Measurements from ENCODE around the gene DNAH10. TPM values are rescaled to one million over a fixed set of nuclear protein-coding genes. Genes with fewer than 3 reads are reported as not detected.

DNAH10 gene
- total and polyA plus RNA-seq, 2 of the 4 experiments (the other 2 are of a cell fraction), result 0.18 to 0.22 TPM

GRCh38 chr12:123903301-123904065 lies 141.4 kb downstream of the DNAH10 start:
- H3K9ac ChIP-seq (ENCODE audit: low read depth, low read length), result no peak overlapping the region
- ATAC-seq (ENCODE audit: low read depth), result no peak
- no peak overlapping the region for H4K91ac ChIP-seq (ENCODE audit: insufficient read depth, low read depth, low read length)
- H3K18ac ChIP-seq (ENCODE audit: low read depth, low read length), result no peak overlapping the region
- no peaks in the 10 kb centered on the region for H3K9me3 ChIP-seq (ENCODE audit: control insufficient read depth, insufficient read depth, low read length)
- no peaks in the 10 kb centered on the region; the same call in 1 of the 2 replicates for H3K9me1 ChIP-seq (ENCODE audit: insufficient read depth, low read length)
- H3K14ac ChIP-seq (replicated peaks; ENCODE audit: low read depth, low read length), result no peak overlapping the region
- no peak overlapping the region; the same call in 1 of the 2 replicates for H3K4ac ChIP-seq (ENCODE audit: low read depth, low read length)
- DNase-seq, result no peak
- ChIA-PET CTCF (interaction anchor here (1.3 kb wide), 1 partner anchor 80 kb away, joined by 4 read pairs; no protein-coding TSS in a partner anchor), POLR2A (ENCODE audit: unreplicated experiment) (no interaction called here)
- 69% methylated on average over 6 of the region's 22 CpGs; no CpG with 5 or more reads in 1 of the 2 experiments for WGBS, 2 experiments (ENCODE audit: extremely low coverage in 2 of 2, insufficient read length in 1 of 2)
- H3K27me3 ChIP-seq (ENCODE audit: control insufficient read depth, insufficient read depth, low read length), result no peaks in the 10 kb centered on the region; the same call in 1 of the 2 replicates
- H2BK5ac ChIP-seq (ENCODE audit: low read depth, low read length, poor library complexity, severe bottlenecking), result no peak overlapping the region
- H2BK120ac ChIP-seq (ENCODE audit: low read depth, low read length), result no peak overlapping the region
- H3K4me2 ChIP-seq (ENCODE audit: low read depth, low read length), result no peak overlapping the region
- no TSS peak for BruUV-seq (replicated peaks)
- in situ Hi-C loops (cut with MboI; ENCODE audit: low sequenced_read_pairs) (loop anchor here (5.0 kb wide), 1 partner anchor 74 kb away; no protein-coding TSS in a partner anchor), dilution Hi-C loops (cut with HindIII; ENCODE audit: low sequenced_read_pairs, unreplicated experiment) (no loop called here), intact Hi-C loops (cut with micrococcal nuclease) (loop anchor here (2.0 kb wide), 1 partner anchor 67 kb away; no protein-coding TSS in a partner anchor)
- H4K8ac ChIP-seq (ENCODE audit: low read depth in 2 of 2, low read length in 2 of 2), result no peak overlapping the region
- H2AFZ ChIP-seq (replicated peaks; ENCODE audit: low read length, poor library complexity), result no peak overlapping the region
- no peak overlapping the region for H2BK15ac ChIP-seq (ENCODE audit: low read depth, low read length)
- TF ChIP-seq MXI1 (IDR thresholded peaks at IDR 0.05; ENCODE audit: borderline replicate concordance, low read depth, low read length) (no peak), CEBPB (IDR thresholded peaks at IDR 0.05; ENCODE audit: low read depth, low read length) (no peak), CHD1 (IDR thresholded peaks at IDR 0.05; ENCODE audit: low read depth, low read length) (no peak), NFE2L2 (IDR thresholded peaks at IDR 0.05; ENCODE audit: low read depth, low read length) (no peak), CTCF (conservative IDR thresholded peaks at IDR 0.05; ENCODE audit: low read depth, low read length) (no peak), RFX5 (IDR thresholded peaks at IDR 0.05; ENCODE audit: low read depth, low read length) (no peak), RCOR1 (IDR thresholded peaks at IDR 0.05; ENCODE audit: insufficient replicate concordance, low read length) (no peak), MAZ (IDR thresholded peaks at IDR 0.05; ENCODE audit: borderline replicate concordance, low read depth, low read length) (no peak)
- TF ChIP-seq, protein P1, sequence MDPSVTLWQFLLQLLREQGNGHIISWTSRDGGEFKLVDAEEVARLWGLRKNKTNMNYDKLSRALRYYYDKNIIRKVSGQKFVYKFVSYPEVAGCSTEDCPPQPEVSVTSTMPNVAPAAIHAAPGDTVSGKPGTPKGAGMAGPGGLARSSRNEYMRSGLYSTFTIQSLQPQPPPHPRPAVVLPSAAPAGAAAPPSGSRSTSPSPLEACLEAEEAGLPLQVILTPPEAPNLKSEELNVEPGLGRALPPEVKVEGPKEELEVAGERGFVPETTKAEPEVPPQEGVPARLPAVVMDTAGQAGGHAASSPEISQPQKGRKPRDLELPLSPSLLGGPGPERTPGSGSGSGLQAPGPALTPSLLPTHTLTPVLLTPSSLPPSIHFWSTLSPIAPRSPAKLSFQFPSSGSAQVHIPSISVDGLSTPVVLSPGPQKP (IDR thresholded peaks at IDR 0.05; ENCODE audit: borderline replicate concordance, low read depth, low read length), result no peak
- TF ChIP-seq, protein P2, sequence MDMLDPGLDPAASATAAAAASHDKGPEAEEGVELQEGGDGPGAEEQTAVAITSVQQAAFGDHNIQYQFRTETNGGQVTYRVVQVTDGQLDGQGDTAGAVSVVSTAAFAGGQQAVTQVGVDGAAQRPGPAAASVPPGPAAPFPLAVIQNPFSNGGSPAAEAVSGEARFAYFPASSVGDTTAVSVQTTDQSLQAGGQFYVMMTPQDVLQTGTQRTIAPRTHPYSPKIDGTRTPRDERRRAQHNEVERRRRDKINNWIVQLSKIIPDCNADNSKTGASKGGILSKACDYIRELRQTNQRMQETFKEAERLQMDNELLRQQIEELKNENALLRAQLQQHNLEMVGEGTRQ (IDR thresholded peaks at IDR 0.05; ENCODE audit: low read depth, low read length), result no peak
- H2AK5ac ChIP-seq (ENCODE audit: low read depth, low read length), result no peak overlapping the region
- H3K36me3 ChIP-seq (ENCODE audit: control insufficient read depth, insufficient read depth, low read length), result no peaks in the 10 kb centered on the region
- H3K27ac ChIP-seq (ENCODE audit: insufficient read depth, low read length), result no peak overlapping the region
- H2AK9ac ChIP-seq (replicated peaks; ENCODE audit: low read depth, low read length, poor library complexity), result no peak overlapping the region
- no peaks in the 10 kb centered on the region for H4K20me1 ChIP-seq (ENCODE audit: insufficient read depth, low read length)
- no peak overlapping the region for H4K5ac ChIP-seq (ENCODE audit: low read depth, low read length)
- no peak overlapping the region for H3K56ac ChIP-seq (ENCODE audit: extremely low read depth, insufficient read depth, low read length)
- no peak overlapping the region for H3K4me3 ChIP-seq (ENCODE audit: insufficient read depth, low read depth, low read length)
- H3K79me1 ChIP-seq (ENCODE audit: low read depth in 1 of 2, low read length in 2 of 2), result no peaks in the 10 kb centered on the region
- peaks cover 8% of the 10 kb centered on the region for H3K4me1 ChIP-seq (ENCODE audit: control insufficient read depth, insufficient read depth, low read length)
- no peak overlapping the region for H3K23ac ChIP-seq (ENCODE audit: low read depth, low read length)
- H2BK20ac ChIP-seq (ENCODE audit: low read depth, low read length), result no peak overlapping the region
